ENCODE measurements around the gene VPS13A.
"Not testable (repeated sequence)": the region's sequence is repeated elsewhere in the genome, so short reads cannot be mapped to it uniquely, and the experiment has no call there.

VPS13A gene

GRCh38 chr9:77426712-77427111 lies 249.4 kb downstream of the VPS13A start:
- DNase-seq, result no peak

GRCh38 chr9:77427256-77427927 lies 250.1 kb downstream of the VPS13A start:
- no peak for DNase-seq

- DNase-seq, result no peak
These were observed 252.6 kb downstream of the VPS13A start for GRCh38 chr9:77429928-77430327.

- DNase-seq, result no peak
These were observed 254.7 kb downstream of the VPS13A start for GRCh38 chr9:77432053-77432452.

- DNase-seq, result peak in 3 of 5 experiments; percentile 12 to 73 (median 29)
These were observed 256.5 kb downstream of the VPS13A start for GRCh38 chr9:77433675-77434445.

GRCh38 chr9:77435277-77435676 lies 257.9 kb downstream of the VPS13A start:
- no peak for DNase-seq

GRCh38 chr9:77435688-77436087 lies 258.4 kb downstream of the VPS13A start:
- DNase-seq, result no peak

- DNase-seq, result no peak
These were observed 261.3 kb downstream of the VPS13A start for GRCh38 chr9:77438653-77439052.

GRCh38 chr9:77440057-77440456 lies 262.7 kb downstream of the VPS13A start:
- no peak for DNase-seq

GRCh38 chr9:77441124-77441523 lies 263.8 kb downstream of the VPS13A start:
- DNase-seq, result not testable (repeated sequence)

- DNase-seq, result no peak
These were observed 265.1 kb downstream of the VPS13A start for GRCh38 chr9:77442436-77442835.

- no peak for DNase-seq
These were observed 270.3 kb downstream of the VPS13A start for GRCh38 chr9:77447646-77448045.

GRCh38 chr9:77449240-77450084 lies 272.1 kb downstream of the VPS13A start:
- no peak for DNase-seq

- DNase-seq, result no peak
These were observed 272.7 kb downstream of the VPS13A start for GRCh38 chr9:77450085-77450475.

GRCh38 chr9:77451507-77451906 lies 274.2 kb downstream of the VPS13A start:
- DNase-seq, result no peak

- DNase-seq, result no peak
These were observed 276.7 kb downstream of the VPS13A start for GRCh38 chr9:77453825-77454647.

- no peak for DNase-seq
These were observed 277.3 kb downstream of the VPS13A start for GRCh38 chr9:77454663-77455062.

- peak in 3 of 5 experiments; percentile 8 to 45 (median 11) for DNase-seq
These were observed 278.1 kb downstream of the VPS13A start for GRCh38 chr9:77455312-77455927.

- DNase-seq, result peak; percentile 36 to 82 (median 58)
These were observed 279.6 kb downstream of the VPS13A start for GRCh38 chr9:77456829-77457437.

GRCh38 chr9:77457916-77458592 lies 280.7 kb downstream of the VPS13A start:
- DNase-seq, result peak in 4 of 5 experiments; percentile 15 to 80 (median 38)

- DNase-seq, result no peak
These were observed 283.6 kb downstream of the VPS13A start for GRCh38 chr9:77460938-77461337.
